ENCODE data around the gene PPCDC.
"Not testable (repeated sequence)": the region's sequence is repeated elsewhere in the genome, so short reads cannot be mapped to it uniquely, and the experiment has no call there.

Gene PPCDC

DNA sequence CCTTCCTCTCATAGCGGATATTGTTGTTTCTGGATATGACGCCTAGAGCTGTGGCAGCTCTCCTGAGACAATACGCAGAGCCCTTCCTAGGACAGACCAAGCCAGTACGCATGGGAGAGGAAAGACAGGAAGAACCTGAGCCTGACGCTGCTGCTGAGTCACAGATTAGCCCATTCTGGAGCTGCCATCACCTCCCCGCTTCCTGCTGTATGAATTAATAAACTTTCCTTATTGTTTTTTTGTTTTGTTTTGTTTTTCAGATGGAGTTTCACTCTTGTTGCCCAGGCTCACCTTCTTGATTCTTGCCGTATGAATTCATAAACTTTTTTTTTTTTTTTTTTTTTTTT, 67.0 kb downstream of the PPCDC start:
- peak in 1 of 42 donors; percentile 37 for DNase-seq
- intact Hi-C loops (cut with DNase I), result no loop called here

DNA sequence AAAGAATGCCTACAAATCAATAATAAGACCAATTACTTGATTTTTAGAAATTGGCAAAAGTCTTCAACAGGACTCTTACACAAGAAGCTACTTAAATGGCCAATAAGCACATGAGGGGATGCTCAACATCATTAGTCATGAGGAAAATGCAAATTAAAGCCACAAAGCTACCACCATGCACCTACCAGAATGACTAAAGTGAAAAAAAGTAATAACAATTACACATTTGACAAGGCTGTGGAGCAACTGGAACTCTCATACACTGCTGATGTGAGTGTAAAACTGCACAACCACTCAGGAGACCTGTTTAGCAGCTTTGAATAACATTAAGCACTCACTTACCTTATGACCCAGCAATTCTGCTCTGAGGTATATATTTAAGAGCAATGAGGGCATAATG, 68.4 kb downstream of the PPCDC start:
- DNase-seq, result no peak
- intact Hi-C loops (cut with DNase I), result no loop called here

GRCh38 chr15:75094961-75095478, 71.6 kb downstream of the PPCDC start:
- intact Hi-C loops (cut with DNase I); DNase-seq: not testable (repeated sequence)

GRCh38 chr15:75095594-75095993, 72.2 kb downstream of the PPCDC start:
- DNase-seq, result no peak
- intact Hi-C loops (cut with DNase I), result no loop called here

DNA sequence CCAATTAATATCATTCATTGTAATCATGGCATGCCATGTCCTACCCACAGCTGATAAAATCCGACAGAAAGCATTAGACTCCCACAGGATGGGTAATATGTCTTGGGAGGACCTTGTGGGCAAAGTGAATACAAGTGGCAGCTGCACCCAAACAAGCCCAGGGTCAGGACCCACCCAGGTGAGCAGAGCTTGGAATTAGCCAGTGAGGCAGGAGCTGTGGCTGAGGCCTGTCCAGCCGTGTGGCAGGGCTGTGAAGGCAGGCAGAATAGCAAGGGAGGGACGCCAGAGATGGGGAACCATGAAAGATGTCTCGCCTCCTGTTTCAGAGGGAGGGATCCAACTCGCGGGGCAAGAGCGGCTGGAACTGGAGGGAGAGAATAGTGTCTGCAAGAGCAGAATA, 74.5 kb downstream of the PPCDC start:
- DNase-seq, result no peak
- intact Hi-C loops (cut with DNase I), result no loop called here

DNA sequence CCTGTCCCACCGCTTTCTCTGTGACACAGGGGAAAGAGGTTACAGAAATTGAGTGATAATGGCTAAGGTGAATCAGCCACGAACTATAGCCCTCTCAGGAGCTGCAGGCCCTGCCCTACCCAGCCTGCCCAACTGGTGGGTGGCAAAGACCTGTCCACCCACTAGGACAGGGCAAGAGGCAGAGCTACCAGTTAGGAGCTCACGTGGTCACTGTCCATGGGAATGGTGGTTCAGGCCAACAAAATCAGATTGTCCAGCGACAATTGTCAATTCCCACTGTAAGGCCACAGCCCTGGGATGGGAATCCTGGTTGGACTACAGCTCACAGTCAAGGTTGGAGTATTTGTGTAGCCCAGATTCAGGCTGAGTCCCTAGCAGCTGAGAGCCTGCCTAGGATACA, 75.0 kb downstream of the PPCDC start:
- intact Hi-C loops (cut with DNase I), result no loop called here
- no peak for DNase-seq

Data from head of caudate nucleus (tissue), 42 donors.